MCF 10A (cell line): Measurements from ENCODE around the gene APBA1. TPM values are rescaled to one million over a fixed set of nuclear protein-coding genes. Genes with fewer than 3 reads are reported as not detected.

Experiments used
- BruUV-seq: library from RNA; stranded (reverse); fragments of 400-500 nt; replicated peaks from 2 replicates; lab custom pipeline; 2021; lab: Mats Ljungman, UMichigan
- CTCF ChIA-PET: fragments of 300-600 bp; sonication (Branson Sonifier 250); formaldehyde crosslinking; extraction: SDS; loops from one replicate; lab custom pipeline; 2021; ENCODE audit warnings: antibody characterized with exemption, inconsistent platforms; lab: Yijun Ruan, JAX
- POLR2A ChIA-PET: fragments of 300-600, 350-650 bp; sonication (Branson Sonifier 250); formaldehyde crosslinking; extraction: SDS; loops from one replicate; lab custom pipeline; 2020; ENCODE audit warnings: antibody characterized with exemption, inconsistent platforms; lab: Yijun Ruan, JAX
- DNase-seq: peaks from one replicate; pipeline ENCODE4 v3.0.0-alpha.2; 2018; ENCODE audit not compliant: unreplicated experiment
- H3K27ac Mint-ChIP-seq: one replicate; pipeline ENCODE4 v1.8.0; 2022; ENCODE audit warnings: mild to moderate bottlenecking, low read depth, mixed read lengths; ENCODE audit not compliant: unreplicated experiment
- H3K27me3 Mint-ChIP-seq: one replicate; pipeline ENCODE4 v1.8.0; 2022; ENCODE audit warnings: mixed read lengths; ENCODE audit not compliant: insufficient read depth, unreplicated experiment
- H3K36me3 Mint-ChIP-seq: one replicate; pipeline ENCODE4 v1.8.0; 2022; ENCODE audit warnings: mild to moderate bottlenecking, moderate library complexity, mixed read lengths; ENCODE audit not compliant: insufficient read depth, unreplicated experiment
- H3K4me1 Mint-ChIP-seq: one replicate; pipeline ENCODE4 v1.8.0; 2022; ENCODE audit warnings: mixed read lengths; ENCODE audit not compliant: insufficient read depth, unreplicated experiment
- H3K4me3 Mint-ChIP-seq: one replicate; pipeline ENCODE4 v1.8.0; 2022; ENCODE audit warnings: mild to moderate bottlenecking, moderate library complexity, mixed read lengths; ENCODE audit not compliant: unreplicated experiment
- H3K9me3 Mint-ChIP-seq: one replicate; pipeline ENCODE4 v1.8.0; 2022; ENCODE audit warnings: mixed read lengths; ENCODE audit not compliant: unreplicated experiment
- CTCF ChIP-seq: fragments of 200-600 bp; IDR thresholded peaks from one replicate; pipeline ENCODE4 v1.8.0; 2022; ENCODE audit warnings: antibody characterized with exemption, mild to moderate bottlenecking; ENCODE audit not compliant: unreplicated experiment
- intact Hi-C: fragments of 100-400 bp; cut with micrococcal nuclease; formaldehyde crosslinking; loops from 2 replicates; pipeline ENCODE4 v1.14.1; 2022
- total RNA-seq: library from RNA; stranded (reverse); gene quantifications from 2 replicates; pipeline ENCODE4 v1.2.3, GENCODE V29; 2022

The APBA1 gene
- total RNA-seq, 1 experiment from 2014 or later = 0.07 TPM

- ChIA-PET CTCF (interaction anchor here (1.5 kb wide), 1 partner anchor 103 kb away, joined by 4 read pairs; no protein-coding TSS in a partner anchor), POLR2A (interaction anchor here (1.5 kb wide), 1 partner anchor 103 kb away, joined by 3 read pairs; no protein-coding TSS in a partner anchor)
- DNase-seq = peak; percentile 46
- Mint-ChIP-seq H3K36me3 (no peaks in the 10 kb centered on the region), H3K27me3 (no peaks in the 10 kb centered on the region), H3K9me3 (no peaks in the 10 kb centered on the region), H3K4me1 (peaks cover 21% of the 10 kb centered on the region), H3K27ac (peak overlapping the region; percentile 41), H3K4me3 (no peak overlapping the region)
- BruUV-seq = no TSS peak
- intact Hi-C loops = no loop called here
- TF ChIP-seq CTCF = no peak
Measured at GRCh38 chr9:69569738-69570451, 102.3 kb downstream of the APBA1 start.

GRCh38 chr9:69564557-69564956, 107.6 kb downstream of the APBA1 start:
- H3K4me3 Mint-ChIP-seq = no peak overlapping the region
- CTCF ChIA-PET = no interaction called here
- peaks cover 21% of the 10 kb centered on the region for H3K27me3 Mint-ChIP-seq
- POLR2A ChIA-PET = no interaction called here
- H3K27ac Mint-ChIP-seq = no peak overlapping the region
- H3K9me3 Mint-ChIP-seq = no peaks in the 10 kb centered on the region
- no peak for DNase-seq
- intact Hi-C loops = no loop called here
- peaks cover 6% of the 10 kb centered on the region for H3K4me1 Mint-ChIP-seq
- BruUV-seq = no TSS peak
- no peaks in the 10 kb centered on the region for H3K36me3 Mint-ChIP-seq
- no peak for TF ChIP-seq CTCF

- no TSS peak for BruUV-seq
- Mint-ChIP-seq H3K27ac (no peak overlapping the region), H3K36me3 (no peaks in the 10 kb centered on the region), H3K27me3 (peaks cover 55% of the 10 kb centered on the region), H3K9me3 (no peaks in the 10 kb centered on the region), H3K4me1 (peaks cover 7% of the 10 kb centered on the region), H3K4me3 (no peak overlapping the region)
- no peak for TF ChIP-seq CTCF
- CTCF ChIA-PET = no interaction called here
- POLR2A ChIA-PET = no interaction called here
- no peak for DNase-seq
- intact Hi-C loops = no loop called here
Measured at GRCh38 chr9:69559126-69559525, 113.0 kb downstream of the APBA1 start.

DNA sequence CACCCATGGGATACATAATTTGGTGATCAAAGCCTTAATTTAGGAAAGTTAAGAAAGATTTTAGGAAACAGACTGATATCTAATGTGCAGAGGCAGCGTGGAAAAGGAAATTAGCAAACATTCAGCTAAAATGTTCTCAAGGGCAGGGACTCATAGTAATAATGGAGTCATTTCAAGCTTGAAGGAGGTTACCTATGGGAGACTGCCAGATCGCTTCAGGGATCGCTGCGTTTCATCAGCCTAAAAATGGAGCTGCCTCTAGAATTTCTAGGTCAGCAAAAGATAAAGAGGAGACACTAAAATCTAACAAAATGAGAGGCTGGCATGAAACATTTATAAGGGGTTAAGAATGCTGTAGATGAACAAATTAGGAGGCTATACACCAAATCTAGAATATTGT, 115.5 kb downstream of the APBA1 start:
- DNase-seq = no peak
- Mint-ChIP-seq H3K27me3 (peaks cover 75% of the 10 kb centered on the region), H3K4me1 (peaks cover 7% of the 10 kb centered on the region), H3K9me3 (no peaks in the 10 kb centered on the region), H3K4me3 (no peak overlapping the region), H3K36me3 (no peaks in the 10 kb centered on the region), H3K27ac (no peak overlapping the region)
- BruUV-seq = no TSS peak
- intact Hi-C loops = no loop called here
- ChIA-PET POLR2A (no interaction called here), CTCF (interaction anchor here (0.6 to 1.5 kb wide), 2 partner anchors 9 to 135 kb away, joined by 4 read pairs; no protein-coding TSS in a partner anchor)
- no peak for TF ChIP-seq CTCF
